Measurements from ENCODE around the gene UQCR10.

- TF ChIP-seq CTCF (IDR thresholded peaks at IDR 0.05; ENCODE audit: low read depth, low read length) (peak; percentile 65), EZH2phosphoT487 (IDR thresholded peaks at IDR 0.05; ENCODE audit: low read depth) (no peak)
These were observed 40.0 kb upstream of the UQCR10 start for GRCh38 chr22:29727131-29727523.
